WTC11 (cell line): ENCODE measurements around the gene ZBP1. TPM values are rescaled to one million over a fixed set of nuclear protein-coding genes. Genes with fewer than 3 reads are reported as not detected.

Source experiments
- ATAC-seq: fragments of 200-7000 bp; cut with Tn5 transposase; 2 replicates; pipeline ENCODE4 v1.10.0; 2021; ENCODE audit warnings: mild to moderate bottlenecking, moderate library complexity
- CTCF ChIA-PET: fragments of 300-600 bp; sonication (Branson Sonifier 250); formaldehyde crosslinking; loops from one replicate; lab custom pipeline; 2021; ENCODE audit warnings: antibody characterized with exemption; lab: Charles Lee
- POLR2A ChIA-PET: fragments of 350-600 bp; sonication (Branson Sonifier 250); formaldehyde crosslinking; loops from one replicate; lab custom pipeline; 2021; ENCODE audit warnings: antibody characterized with exemption; lab: Charles Lee
- DNase-seq: peaks from one replicate; pipeline ENCODE4 v3.0.0; 2021; ENCODE audit warnings: low spot score
- H3K27ac Mint-ChIP-seq: 2 replicates; pipeline ENCODE4 v1.8.0; 2021; ENCODE audit warnings: mixed read lengths
- H3K27me3 Mint-ChIP-seq: 2 replicates; pipeline ENCODE4 v1.8.0; 2021; ENCODE audit warnings: low read depth, mild to moderate bottlenecking, moderate library complexity, mixed read lengths
- H3K36me3 Mint-ChIP-seq: 2 replicates; pipeline ENCODE4 v1.8.0; 2021; ENCODE audit warnings: mixed read lengths
- H3K4me1 Mint-ChIP-seq: 2 replicates; pipeline ENCODE4 v1.8.0; 2022; ENCODE audit warnings: mixed read lengths
- H3K4me3 Mint-ChIP-seq: 2 replicates; pipeline ENCODE4 v1.8.0; 2021; ENCODE audit warnings: mild to moderate bottlenecking, moderate library complexity, mixed read lengths
- H3K9me3 Mint-ChIP-seq: 2 replicates; pipeline ENCODE4 v1.8.0; 2021; ENCODE audit warnings: mixed read lengths
- CREM ChIP-seq: sonication (generic); formaldehyde crosslinking; IDR thresholded peaks from 2 replicates; pipeline ENCODE4 v1.8.1; 2022; ENCODE audit warnings: mild to moderate bottlenecking, missing genetic modification reagents, moderate library complexity
- EMX1 ChIP-seq: fragments of 250-450 bp; sonication (Bioruptor Pico); IDR thresholded peaks from 2 replicates; pipeline ENCODE4 v1.8.0; 2021; ENCODE audit warnings: mild to moderate bottlenecking
- ETV6 ChIP-seq: sonication (generic); formaldehyde crosslinking; IDR thresholded peaks from 2 replicates; pipeline ENCODE4 v1.8.1; 2022; ENCODE audit warnings: mild to moderate bottlenecking, missing genetic modification reagents
- FOXJ3 ChIP-seq: sonication (generic); formaldehyde crosslinking; IDR thresholded peaks from 2 replicates; pipeline ENCODE4 v1.9.0; 2021; ENCODE audit warnings: missing genetic modification reagents, mild to moderate bottlenecking, borderline replicate concordance
- FOXK1 ChIP-seq: sonication (generic); formaldehyde crosslinking; IDR thresholded peaks from 2 replicates; pipeline ENCODE4 v1.8.0; 2022; ENCODE audit warnings: mild to moderate bottlenecking, moderate library complexity, missing genetic modification reagents
- JAZF1 ChIP-seq: fragments of 250-450 bp; sonication (Bioruptor Pico); IDR thresholded peaks from 2 replicates; pipeline ENCODE4 v1.9.0; 2021; ENCODE audit warnings: moderate library complexity, mild to moderate bottlenecking, inconsistent platforms
- NFATC4 ChIP-seq: fragments of 250-450 bp; sonication (Bioruptor Pico); IDR thresholded peaks from 2 replicates; pipeline ENCODE4 v1.9.0; 2021; ENCODE audit warnings: mild to moderate bottlenecking
- NR2C2 ChIP-seq: sonication (generic); formaldehyde crosslinking; IDR thresholded peaks from 2 replicates; pipeline ENCODE4 v1.8.0; 2022; ENCODE audit warnings: mild to moderate bottlenecking, missing genetic modification reagents
- ZBTB21 ChIP-seq: sonication (generic); formaldehyde crosslinking; IDR thresholded peaks from 2 replicates; pipeline ENCODE4 v1.8.1; 2023; ENCODE audit warnings: mild to moderate bottlenecking, missing genetic modification reagents, borderline replicate concordance
- ZNF121 ChIP-seq: sonication (generic); formaldehyde crosslinking; IDR thresholded peaks from 2 replicates; pipeline ENCODE4 v1.8.0; 2023; ENCODE audit warnings: missing genetic modification reagents
- ZNF138 ChIP-seq: sonication (generic); formaldehyde crosslinking; conservative IDR thresholded peaks from 2 replicates; pipeline ENCODE4 v1.8.1; 2022; ENCODE audit warnings: mild to moderate bottlenecking, moderate library complexity, missing genetic modification reagents
- ZNF263 ChIP-seq: sonication (generic); formaldehyde crosslinking; IDR thresholded peaks from 2 replicates; pipeline ENCODE4 v1.8.1; 2022; ENCODE audit warnings: low read depth, mild to moderate bottlenecking, moderate library complexity, missing genetic modification reagents
- ZNF416 ChIP-seq: fragments of 250-450 bp; sonication (Bioruptor Pico); IDR thresholded peaks from 2 replicates; pipeline ENCODE4 v1.9.0; 2021; ENCODE audit warnings: mild to moderate bottlenecking, inconsistent platforms
- ZNF671 ChIP-seq: fragments of 250-450 bp; sonication (Bioruptor Pico); IDR thresholded peaks from 2 replicates; pipeline ENCODE4 v1.8.0; 2021; ENCODE audit warnings: mild to moderate bottlenecking
- total RNA-seq: library from RNA; stranded (reverse); gene quantifications from 3 replicates; pipeline ENCODE4 v1.2.3, GENCODE V29; 2021
- TF ChIP-seq, protein P1 (sequence below): fragments of 250-450 bp; sonication (Bioruptor Pico); IDR thresholded peaks from 2 replicates; pipeline ENCODE4 v1.8.0; 2021; ENCODE audit warnings: mild to moderate bottlenecking
- TF ChIP-seq, protein P2 (sequence below): fragments of 250-450 bp; sonication (Bioruptor Pico); IDR thresholded peaks from 2 replicates; pipeline ENCODE4 v1.9.0; 2021; ENCODE audit warnings: mild to moderate bottlenecking
- TF ChIP-seq, protein P3 (sequence below): fragments of 250-450 bp; sonication (Bioruptor Pico); IDR thresholded peaks from 2 replicates; pipeline ENCODE4 v2.1.2; 2022; ENCODE audit warnings: mild to moderate bottlenecking, moderate library complexity
- TF ChIP-seq, protein P4 (sequence below): sonication (generic); formaldehyde crosslinking; conservative IDR thresholded peaks from 2 replicates; pipeline ENCODE4 v1.8.1; 2022; ENCODE audit warnings: mild to moderate bottlenecking, missing genetic modification reagents
- TF ChIP-seq, protein P5 (sequence below): sonication (generic); formaldehyde crosslinking; IDR thresholded peaks from 2 replicates; pipeline ENCODE4 v1.8.1; 2023; ENCODE audit warnings: mild to moderate bottlenecking, missing genetic modification reagents
- TF ChIP-seq, protein P6 (sequence below): sonication (generic); formaldehyde crosslinking; IDR thresholded peaks from 2 replicates; pipeline ENCODE4 v1.8.1; 2022; ENCODE audit warnings: mild to moderate bottlenecking, moderate library complexity, missing genetic modification reagents
- TF ChIP-seq, protein P7 (sequence below): sonication (generic); formaldehyde crosslinking; IDR thresholded peaks from 2 replicates; pipeline ENCODE4 v1.8.0; 2023; ENCODE audit warnings: missing genetic modification reagents, mild to moderate bottlenecking, borderline replicate concordance
- TF ChIP-seq, protein P8 (sequence below): sonication (generic); formaldehyde crosslinking; conservative IDR thresholded peaks from 2 replicates; pipeline ENCODE4 v1.8.1; 2023; ENCODE audit warnings: mild to moderate bottlenecking, low read depth, missing genetic modification reagents, moderate library complexity

The ZBP1 gene
- total RNA-seq, 1 experiment from 2014 or later, result not detected

DNA sequence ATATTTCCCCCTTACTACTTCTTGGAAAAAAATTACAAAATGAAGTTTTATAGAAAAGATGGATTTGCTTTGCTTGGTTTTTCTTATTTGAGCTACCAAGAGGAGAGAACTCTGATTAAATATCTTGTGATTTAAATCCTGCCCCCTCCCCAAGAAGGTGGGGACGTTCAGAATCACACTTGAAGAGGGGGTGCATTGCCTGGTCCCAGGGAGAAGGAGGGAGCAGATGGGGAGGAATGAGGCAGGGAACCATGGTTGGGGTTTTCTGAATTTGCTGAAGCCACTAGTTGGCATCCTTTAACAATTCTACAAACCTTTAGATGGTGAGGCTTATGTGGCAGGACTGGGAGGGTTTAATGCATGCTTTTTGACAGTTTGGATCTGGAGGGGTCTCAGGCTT, 53.8 kb downstream of the ZBP1 start:
- no peak overlapping the region for H3K27ac Mint-ChIP-seq
- DNase-seq, result no peak
- no peaks in the 10 kb centered on the region for H3K27me3 Mint-ChIP-seq
- ChIA-PET CTCF (no interaction called here), POLR2A (no interaction called here)
- no peak for ATAC-seq
- H3K36me3 Mint-ChIP-seq, result no peaks in the 10 kb centered on the region
- TF ChIP-seq, protein P1, sequence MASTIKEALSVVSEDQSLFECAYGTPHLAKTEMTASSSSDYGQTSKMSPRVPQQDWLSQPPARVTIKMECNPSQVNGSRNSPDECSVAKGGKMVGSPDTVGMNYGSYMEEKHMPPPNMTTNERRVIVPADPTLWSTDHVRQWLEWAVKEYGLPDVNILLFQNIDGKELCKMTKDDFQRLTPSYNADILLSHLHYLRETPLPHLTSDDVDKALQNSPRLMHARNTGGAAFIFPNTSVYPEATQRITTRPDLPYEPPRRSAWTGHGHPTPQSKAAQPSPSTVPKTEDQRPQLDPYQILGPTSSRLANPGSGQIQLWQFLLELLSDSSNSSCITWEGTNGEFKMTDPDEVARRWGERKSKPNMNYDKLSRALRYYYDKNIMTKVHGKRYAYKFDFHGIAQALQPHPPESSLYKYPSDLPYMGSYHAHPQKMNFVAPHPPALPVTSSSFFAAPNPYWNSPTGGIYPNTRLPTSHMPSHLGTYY (CRISPR knock-in tag), result no peak
- TF ChIP-seq ETV6 (CRISPR knock-in tag) (no peak), ZNF416 (CRISPR knock-in tag) (no peak), NFATC4 (no peak), FOXJ3 (CRISPR knock-in tag) (no peak), CREM (CRISPR knock-in tag) (no peak), NR2C2 (CRISPR knock-in tag) (no peak), ZBTB21 (CRISPR knock-in tag) (no peak)
- TF ChIP-seq, protein P2, sequence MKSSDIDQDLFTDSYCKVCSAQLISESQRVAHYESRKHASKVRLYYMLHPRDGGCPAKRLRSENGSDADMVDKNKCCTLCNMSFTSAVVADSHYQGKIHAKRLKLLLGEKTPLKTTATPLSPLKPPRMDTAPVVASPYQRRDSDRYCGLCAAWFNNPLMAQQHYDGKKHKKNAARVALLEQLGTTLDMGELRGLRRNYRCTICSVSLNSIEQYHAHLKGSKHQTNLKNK (CRISPR knock-in tag), result no peak
- TF ChIP-seq, protein P3, sequence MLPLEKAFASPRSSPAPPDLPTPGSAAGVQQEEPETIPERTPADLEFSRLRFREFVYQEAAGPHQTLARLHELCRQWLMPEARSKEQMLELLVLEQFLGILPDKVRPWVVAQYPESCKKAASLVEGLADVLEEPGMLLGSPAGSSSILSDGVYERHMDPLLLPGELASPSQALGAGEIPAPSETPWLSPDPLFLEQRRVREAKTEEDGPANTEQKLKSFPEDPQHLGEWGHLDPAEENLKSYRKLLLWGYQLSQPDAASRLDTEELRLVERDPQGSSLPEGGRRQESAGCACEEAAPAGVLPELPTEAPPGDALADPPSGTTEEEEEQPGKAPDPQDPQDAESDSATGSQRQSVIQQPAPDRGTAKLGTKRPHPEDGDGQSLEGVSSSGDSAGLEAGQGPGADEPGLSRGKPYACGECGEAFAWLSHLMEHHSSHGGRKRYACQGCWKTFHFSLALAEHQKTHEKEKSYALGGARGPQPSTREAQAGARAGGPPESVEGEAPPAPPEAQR, result no peak
- TF ChIP-seq, protein P4, sequence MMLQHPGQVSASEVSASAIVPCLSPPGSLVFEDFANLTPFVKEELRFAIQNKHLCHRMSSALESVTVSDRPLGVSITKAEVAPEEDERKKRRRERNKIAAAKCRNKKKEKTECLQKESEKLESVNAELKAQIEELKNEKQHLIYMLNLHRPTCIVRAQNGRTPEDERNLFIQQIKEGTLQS, result no peak
- TF ChIP-seq, protein P5, sequence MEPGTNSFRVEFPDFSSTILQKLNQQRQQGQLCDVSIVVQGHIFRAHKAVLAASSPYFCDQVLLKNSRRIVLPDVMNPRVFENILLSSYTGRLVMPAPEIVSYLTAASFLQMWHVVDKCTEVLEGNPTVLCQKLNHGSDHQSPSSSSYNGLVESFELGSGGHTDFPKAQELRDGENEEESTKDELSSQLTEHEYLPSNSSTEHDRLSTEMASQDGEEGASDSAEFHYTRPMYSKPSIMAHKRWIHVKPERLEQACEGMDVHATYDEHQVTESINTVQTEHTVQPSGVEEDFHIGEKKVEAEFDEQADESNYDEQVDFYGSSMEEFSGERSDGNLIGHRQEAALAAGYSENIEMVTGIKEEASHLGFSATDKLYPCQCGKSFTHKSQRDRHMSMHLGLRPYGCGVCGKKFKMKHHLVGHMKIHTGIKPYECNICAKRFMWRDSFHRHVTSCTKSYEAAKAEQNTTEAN, result no peak
- TF ChIP-seq, protein P6, sequence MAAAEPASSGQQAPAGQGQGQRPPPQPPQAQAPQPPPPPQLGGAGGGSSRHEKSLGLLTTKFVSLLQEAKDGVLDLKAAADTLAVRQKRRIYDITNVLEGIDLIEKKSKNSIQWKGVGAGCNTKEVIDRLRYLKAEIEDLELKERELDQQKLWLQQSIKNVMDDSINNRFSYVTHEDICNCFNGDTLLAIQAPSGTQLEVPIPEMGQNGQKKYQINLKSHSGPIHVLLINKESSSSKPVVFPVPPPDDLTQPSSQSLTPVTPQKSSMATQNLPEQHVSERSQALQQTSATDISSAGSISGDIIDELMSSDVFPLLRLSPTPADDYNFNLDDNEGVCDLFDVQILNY (CRISPR knock-in tag), result no peak
- H3K4me3 Mint-ChIP-seq, result no peak overlapping the region
- peaks cover 12% of the 10 kb centered on the region for H3K4me1 Mint-ChIP-seq
- no peaks in the 10 kb centered on the region for H3K9me3 Mint-ChIP-seq

DNA sequence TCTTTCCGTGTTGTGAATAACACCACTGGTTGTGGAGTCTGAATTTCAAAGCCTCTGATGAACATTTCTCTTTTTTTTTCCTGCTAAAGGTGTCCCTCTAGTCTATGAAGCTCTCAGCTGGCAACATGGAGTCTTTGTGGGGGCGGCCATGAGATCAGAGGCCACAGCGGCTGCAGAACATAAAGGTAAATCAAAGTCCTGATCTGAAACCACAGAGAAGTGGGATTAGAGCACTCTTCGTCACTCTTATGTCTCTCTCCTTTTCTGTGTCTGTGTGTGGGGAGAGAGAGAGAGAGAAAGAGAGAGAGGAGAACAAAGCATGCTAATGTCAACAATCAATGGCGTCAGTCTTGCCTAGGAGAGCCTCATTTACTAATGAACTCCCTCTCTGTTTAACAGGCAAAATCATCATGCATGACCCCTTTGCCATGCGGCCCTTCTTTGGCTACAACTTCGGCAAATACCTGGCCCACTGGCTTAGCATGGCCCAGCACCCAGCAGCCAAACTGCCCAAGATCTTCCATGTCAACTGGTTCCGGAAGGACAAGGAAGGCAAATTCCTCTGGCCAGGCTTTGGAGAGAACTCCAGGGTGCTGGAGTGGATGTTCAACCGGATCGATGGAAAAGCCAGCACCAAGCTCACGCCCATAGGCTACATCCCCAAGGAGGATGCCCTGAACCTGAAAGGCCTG, 55.1 kb downstream of the ZBP1 start:
- POLR2A ChIA-PET, result no interaction called here
- H3K27ac Mint-ChIP-seq, result no peak overlapping the region
- no peak overlapping the region for H3K4me3 Mint-ChIP-seq
- ATAC-seq, result no peak
- no peak for DNase-seq
- no peaks in the 10 kb centered on the region for H3K36me3 Mint-ChIP-seq
- H3K27me3 Mint-ChIP-seq, result no peaks in the 10 kb centered on the region
- CTCF ChIA-PET, result interaction anchor here (1.2 kb wide), 1 partner anchor 8 kb away, joined by 4 read pairs; no protein-coding TSS in a partner anchor
- no peaks in the 10 kb centered on the region for H3K9me3 Mint-ChIP-seq
- H3K4me1 Mint-ChIP-seq, result peaks cover 6% of the 10 kb centered on the region
- TF ChIP-seq JAZF1 (CRISPR knock-in tag) (no peak), ZNF671 (CRISPR knock-in tag) (no peak), ZNF263 (CRISPR knock-in tag) (no peak), FOXK1 (CRISPR knock-in tag) (no peak), ZNF138 (CRISPR knock-in tag) (no peak), ZNF121 (CRISPR knock-in tag) (no peak), EMX1 (CRISPR knock-in tag) (no peak)
- TF ChIP-seq, protein P2 (CRISPR knock-in tag), result no peak
- TF ChIP-seq, protein P7, sequence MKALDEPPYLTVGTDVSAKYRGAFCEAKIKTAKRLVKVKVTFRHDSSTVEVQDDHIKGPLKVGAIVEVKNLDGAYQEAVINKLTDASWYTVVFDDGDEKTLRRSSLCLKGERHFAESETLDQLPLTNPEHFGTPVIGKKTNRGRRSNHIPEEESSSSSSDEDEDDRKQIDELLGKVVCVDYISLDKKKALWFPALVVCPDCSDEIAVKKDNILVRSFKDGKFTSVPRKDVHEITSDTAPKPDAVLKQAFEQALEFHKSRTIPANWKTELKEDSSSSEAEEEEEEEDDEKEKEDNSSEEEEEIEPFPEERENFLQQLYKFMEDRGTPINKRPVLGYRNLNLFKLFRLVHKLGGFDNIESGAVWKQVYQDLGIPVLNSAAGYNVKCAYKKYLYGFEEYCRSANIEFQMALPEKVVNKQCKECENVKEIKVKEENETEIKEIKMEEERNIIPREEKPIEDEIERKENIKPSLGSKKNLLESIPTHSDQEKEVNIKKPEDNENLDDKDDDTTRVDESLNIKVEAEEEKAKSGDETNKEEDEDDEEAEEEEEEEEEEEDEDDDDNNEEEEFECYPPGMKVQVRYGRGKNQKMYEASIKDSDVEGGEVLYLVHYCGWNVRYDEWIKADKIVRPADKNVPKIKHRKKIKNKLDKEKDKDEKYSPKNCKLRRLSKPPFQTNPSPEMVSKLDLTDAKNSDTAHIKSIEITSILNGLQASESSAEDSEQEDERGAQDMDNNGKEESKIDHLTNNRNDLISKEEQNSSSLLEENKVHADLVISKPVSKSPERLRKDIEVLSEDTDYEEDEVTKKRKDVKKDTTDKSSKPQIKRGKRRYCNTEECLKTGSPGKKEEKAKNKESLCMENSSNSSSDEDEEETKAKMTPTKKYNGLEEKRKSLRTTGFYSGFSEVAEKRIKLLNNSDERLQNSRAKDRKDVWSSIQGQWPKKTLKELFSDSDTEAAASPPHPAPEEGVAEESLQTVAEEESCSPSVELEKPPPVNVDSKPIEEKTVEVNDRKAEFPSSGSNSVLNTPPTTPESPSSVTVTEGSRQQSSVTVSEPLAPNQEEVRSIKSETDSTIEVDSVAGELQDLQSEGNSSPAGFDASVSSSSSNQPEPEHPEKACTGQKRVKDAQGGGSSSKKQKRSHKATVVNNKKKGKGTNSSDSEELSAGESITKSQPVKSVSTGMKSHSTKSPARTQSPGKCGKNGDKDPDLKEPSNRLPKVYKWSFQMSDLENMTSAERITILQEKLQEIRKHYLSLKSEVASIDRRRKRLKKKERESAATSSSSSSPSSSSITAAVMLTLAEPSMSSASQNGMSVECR, result no peak
- TF ChIP-seq, protein P8, sequence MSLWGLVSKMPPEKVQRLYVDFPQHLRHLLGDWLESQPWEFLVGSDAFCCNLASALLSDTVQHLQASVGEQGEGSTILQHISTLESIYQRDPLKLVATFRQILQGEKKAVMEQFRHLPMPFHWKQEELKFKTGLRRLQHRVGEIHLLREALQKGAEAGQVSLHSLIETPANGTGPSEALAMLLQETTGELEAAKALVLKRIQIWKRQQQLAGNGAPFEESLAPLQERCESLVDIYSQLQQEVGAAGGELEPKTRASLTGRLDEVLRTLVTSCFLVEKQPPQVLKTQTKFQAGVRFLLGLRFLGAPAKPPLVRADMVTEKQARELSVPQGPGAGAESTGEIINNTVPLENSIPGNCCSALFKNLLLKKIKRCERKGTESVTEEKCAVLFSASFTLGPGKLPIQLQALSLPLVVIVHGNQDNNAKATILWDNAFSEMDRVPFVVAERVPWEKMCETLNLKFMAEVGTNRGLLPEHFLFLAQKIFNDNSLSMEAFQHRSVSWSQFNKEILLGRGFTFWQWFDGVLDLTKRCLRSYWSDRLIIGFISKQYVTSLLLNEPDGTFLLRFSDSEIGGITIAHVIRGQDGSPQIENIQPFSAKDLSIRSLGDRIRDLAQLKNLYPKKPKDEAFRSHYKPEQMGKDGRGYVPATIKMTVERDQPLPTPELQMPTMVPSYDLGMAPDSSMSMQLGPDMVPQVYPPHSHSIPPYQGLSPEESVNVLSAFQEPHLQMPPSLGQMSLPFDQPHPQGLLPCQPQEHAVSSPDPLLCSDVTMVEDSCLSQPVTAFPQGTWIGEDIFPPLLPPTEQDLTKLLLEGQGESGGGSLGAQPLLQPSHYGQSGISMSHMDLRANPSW, result no peak
